ENCODE results near the gene TRUB1.

- TF ChIP-seq POLR2A (IDR thresholded peaks at IDR 0.05) (no peak), CTCF (IDR thresholded peaks at IDR 0.05) (no peak)
Observed at GRCh38 chr10:115026056-115026745, 88.2 kb downstream of the TRUB1 start.
